ENCODE results near the gene SLC8B1. TPM values are rescaled to one million over a fixed set of nuclear protein-coding genes. Genes with fewer than 3 reads are reported as not detected.

The SLC8B1 gene
- total and polyA plus RNA-seq, 8 donors, result 10.5 to 40.1 (median 12.9) TPM

DNA sequence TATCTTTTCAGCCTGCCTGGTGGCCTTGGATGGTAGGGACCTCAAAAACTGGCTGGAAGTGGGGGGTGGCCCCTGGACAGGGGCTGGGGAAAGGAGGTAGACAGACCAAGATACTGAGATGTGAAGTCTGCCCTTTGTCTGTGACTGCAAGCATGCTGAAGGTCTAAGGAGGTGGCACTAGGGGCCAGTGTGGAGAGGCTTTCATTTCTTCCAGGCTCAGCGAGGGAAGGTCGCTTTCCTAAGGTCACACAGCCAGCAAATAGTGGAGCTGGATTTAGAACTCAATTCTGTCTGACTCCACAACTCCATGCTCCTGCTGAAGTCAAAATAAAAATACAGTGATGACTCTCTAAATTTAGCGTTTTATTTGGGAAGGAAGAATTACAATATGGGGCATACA lies 12.2 kb upstream of the SLC8B1 start:
- Histone ChIP-seq H3K4me1 (no peaks in the 10 kb centered on the region), H3K27ac (no peak overlapping the region), H3K36me3 (no peaks in the 10 kb centered on the region), H3K4me3 (no peak overlapping the region), H3K27me3 (peaks cover 0 to 6% of the 10 kb centered on the region in 2 donors), H3K9me3 (no peaks in the 10 kb centered on the region)
- TF ChIP-seq, protein P1, sequence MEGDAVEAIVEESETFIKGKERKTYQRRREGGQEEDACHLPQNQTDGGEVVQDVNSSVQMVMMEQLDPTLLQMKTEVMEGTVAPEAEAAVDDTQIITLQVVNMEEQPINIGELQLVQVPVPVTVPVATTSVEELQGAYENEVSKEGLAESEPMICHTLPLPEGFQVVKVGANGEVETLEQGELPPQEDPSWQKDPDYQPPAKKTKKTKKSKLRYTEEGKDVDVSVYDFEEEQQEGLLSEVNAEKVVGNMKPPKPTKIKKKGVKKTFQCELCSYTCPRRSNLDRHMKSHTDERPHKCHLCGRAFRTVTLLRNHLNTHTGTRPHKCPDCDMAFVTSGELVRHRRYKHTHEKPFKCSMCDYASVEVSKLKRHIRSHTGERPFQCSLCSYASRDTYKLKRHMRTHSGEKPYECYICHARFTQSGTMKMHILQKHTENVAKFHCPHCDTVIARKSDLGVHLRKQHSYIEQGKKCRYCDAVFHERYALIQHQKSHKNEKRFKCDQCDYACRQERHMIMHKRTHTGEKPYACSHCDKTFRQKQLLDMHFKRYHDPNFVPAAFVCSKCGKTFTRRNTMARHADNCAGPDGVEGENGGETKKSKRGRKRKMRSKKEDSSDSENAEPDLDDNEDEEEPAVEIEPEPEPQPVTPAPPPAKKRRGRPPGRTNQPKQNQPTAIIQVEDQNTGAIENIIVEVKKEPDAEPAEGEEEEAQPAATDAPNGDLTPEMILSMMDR (IDR thresholded peaks at IDR 0.05), result no peak
- DNase-seq, result no peak
- no peak for ATAC-seq
- intact Hi-C loops (cut with DNase I), result no loop called here

DNA sequence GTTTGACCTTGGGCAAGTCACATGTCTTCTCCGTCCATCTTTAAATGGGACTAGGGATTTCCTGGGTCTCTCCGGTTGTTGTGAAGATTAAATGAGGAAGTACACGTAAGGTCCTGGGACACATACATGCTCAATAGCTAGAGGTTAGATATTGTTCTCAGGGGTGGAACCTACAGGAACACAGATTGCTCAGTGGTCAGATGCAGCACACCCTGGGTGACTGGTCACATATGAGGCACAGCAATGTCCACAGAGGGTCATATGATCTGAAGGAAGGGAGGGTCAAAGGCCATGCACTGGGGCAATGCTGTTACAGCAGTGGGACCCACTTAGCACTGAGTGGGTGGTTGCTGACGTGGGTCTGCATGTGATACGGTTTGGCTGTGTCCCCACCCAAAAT lies 11.4 kb upstream of the SLC8B1 start:
- no peak overlapping the region for H3K4me3 ChIP-seq
- TF ChIP-seq, protein P1 (IDR thresholded peaks at IDR 0.05), result no peak
- H3K27me3 ChIP-seq, result peaks cover 0 to 6% of the 10 kb centered on the region in 2 donors
- H3K9me3 ChIP-seq, result no peaks in the 10 kb centered on the region
- no peak overlapping the region for H3K27ac ChIP-seq
- DNase-seq (no peak), ATAC-seq (peak; percentile 17)
- no peaks in the 10 kb centered on the region for H3K4me1 ChIP-seq
- intact Hi-C loops (cut with DNase I), result no loop called here
- H3K36me3 ChIP-seq, result no peaks in the 10 kb centered on the region

DNA sequence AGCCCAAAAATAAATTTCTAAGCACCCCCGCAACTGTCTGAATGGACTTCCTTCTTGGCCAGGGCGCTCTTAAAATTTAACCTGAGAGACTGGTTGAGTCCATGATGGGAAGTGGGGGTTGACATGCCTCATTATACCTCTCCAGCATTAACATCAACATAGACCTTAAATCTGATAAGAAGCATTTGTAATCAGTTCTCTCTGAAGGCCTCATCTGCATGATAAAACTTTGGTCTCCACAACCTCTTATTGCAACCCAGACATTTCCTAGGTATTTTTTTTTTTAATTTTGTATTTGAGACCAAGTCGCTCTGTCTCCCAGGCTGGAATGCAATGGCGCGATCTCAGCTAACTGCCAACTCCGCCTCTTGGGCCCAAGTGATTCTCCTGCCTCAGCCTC lies 10.4 kb upstream of the SLC8B1 start:
- Histone ChIP-seq H3K36me3 (no peaks in the 10 kb centered on the region), H3K9me3 (no peaks in the 10 kb centered on the region), H3K27me3 (peaks cover 0 to 6% of the 10 kb centered on the region in 2 donors), H3K27ac (no peak overlapping the region), H3K4me3 (no peak overlapping the region), H3K4me1 (no peaks in the 10 kb centered on the region)
- TF ChIP-seq, protein P1 (IDR thresholded peaks at IDR 0.05), result no peak
- intact Hi-C loops (cut with DNase I), result no loop called here
- no peak for ATAC-seq
- no peak for DNase-seq

DNA sequence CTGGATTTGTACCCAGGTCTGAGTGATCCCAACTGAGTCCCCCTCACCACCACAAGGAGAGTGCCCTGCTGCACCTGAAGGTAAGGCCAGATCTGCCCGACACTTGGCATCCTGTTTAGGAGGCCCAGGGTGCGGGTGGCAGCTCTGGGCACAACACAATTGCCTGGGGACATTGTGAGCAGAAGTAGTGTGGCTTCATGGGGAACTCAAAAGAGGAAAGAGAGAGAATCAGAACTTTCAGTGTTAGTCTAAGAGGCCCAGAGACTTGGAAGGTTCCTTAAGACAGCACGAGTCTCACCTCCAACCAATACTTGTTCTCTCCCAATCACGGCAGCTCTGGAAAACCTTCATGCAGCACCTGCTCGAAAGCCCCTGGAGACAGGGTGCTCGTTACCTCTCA lies 6.6 kb upstream of the SLC8B1 start:
- DNase-seq, result no peak
- Histone ChIP-seq H3K27me3 (no peaks in the 10 kb centered on the region), H3K27ac (no peak overlapping the region), H3K9me3 (no peaks in the 10 kb centered on the region), H3K4me1 (no peaks in the 10 kb centered on the region), H3K36me3 (no peaks in the 10 kb centered on the region), H3K4me3 (no peak overlapping the region)
- ATAC-seq, result peak; percentile 38
- TF ChIP-seq, protein P1 (IDR thresholded peaks at IDR 0.05), result no peak
- intact Hi-C loops (cut with DNase I), result no loop called here

DNA sequence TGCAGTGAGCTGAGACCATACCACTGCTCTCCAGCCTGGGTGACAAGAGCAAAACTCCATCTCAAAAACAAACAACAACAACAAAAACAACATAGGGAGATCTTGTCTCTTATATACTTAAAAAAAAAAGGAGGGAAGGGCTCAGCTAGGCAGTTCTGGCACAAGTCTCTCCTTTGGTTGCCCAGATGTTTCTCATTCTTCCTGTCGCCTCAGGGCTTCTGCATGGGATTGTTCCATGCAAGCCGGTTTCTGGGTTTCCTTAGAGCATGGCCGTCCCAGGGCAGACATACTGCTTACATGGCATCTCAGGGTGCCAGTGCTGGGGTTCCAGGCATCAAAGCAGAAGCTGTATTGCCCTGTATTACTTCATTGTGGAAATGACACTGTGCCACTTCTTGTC lies 5.2 kb upstream of the SLC8B1 start:
- intact Hi-C loops (cut with DNase I), result no loop called here
- no peaks in the 10 kb centered on the region for H3K27me3 ChIP-seq
- no peak overlapping the region for H3K27ac ChIP-seq
- H3K36me3 ChIP-seq, result no peaks in the 10 kb centered on the region
- TF ChIP-seq, protein P1 (IDR thresholded peaks at IDR 0.05), result no peak
- H3K4me1 ChIP-seq, result peaks cover 0 to 9% of the 10 kb centered on the region in 2 donors
- no peak overlapping the region for H3K4me3 ChIP-seq
- ATAC-seq, result no peak
- no peak for DNase-seq
- H3K9me3 ChIP-seq, result no peaks in the 10 kb centered on the region

All from left lung (tissue), 10 donors.